Tibial nerve (tissue), 4 donors: ENCODE results near the gene RBKS.

Experiments used
- EP300 ChIP-seq, 2 donors: sonication (generic); formaldehyde crosslinking; IDR thresholded peaks; one replicate each; pipeline ENCODE4 v1.6.1; 2017; ENCODE audit warnings: antibody characterized with exemption in 2 of 2, mild to moderate bottlenecking in 1 of 2
- TF ChIP-seq, protein P1 (sequence below), 5 experiments: fragments of 200-600 bp in 3 of 5; fragments of 450-650 bp in 2 of 5; sonication (generic) in 3 of 5; IDR thresholded peaks; one replicate each; pipeline ENCODE4 v1.5.1; 2016 to 2019; ENCODE audit warnings: antibody characterized with exemption in 5 of 5, mild to moderate bottlenecking in 3 of 5, moderate library complexity in 2 of 5

DNA sequence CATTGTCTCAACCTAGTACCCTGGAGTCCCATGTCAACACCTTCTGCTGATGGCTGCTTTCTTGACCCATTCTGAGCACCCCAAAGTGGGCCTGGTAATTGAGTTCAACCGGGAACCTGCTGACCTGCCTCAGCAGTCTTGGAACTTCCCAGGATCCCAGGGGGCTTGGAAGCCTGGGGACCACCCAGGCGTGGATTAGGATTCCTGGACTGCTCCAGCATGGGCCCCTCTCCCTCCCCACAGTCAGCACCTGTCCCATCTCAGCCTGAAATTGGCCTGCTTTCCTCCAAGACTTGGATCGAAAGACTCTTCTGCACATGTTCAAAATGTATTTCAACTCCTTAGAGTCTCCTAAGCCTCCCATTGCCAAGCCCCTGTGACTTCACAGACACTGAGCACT is 134.1 kb downstream of the RBKS start:
- TF ChIP-seq, protein P1, sequence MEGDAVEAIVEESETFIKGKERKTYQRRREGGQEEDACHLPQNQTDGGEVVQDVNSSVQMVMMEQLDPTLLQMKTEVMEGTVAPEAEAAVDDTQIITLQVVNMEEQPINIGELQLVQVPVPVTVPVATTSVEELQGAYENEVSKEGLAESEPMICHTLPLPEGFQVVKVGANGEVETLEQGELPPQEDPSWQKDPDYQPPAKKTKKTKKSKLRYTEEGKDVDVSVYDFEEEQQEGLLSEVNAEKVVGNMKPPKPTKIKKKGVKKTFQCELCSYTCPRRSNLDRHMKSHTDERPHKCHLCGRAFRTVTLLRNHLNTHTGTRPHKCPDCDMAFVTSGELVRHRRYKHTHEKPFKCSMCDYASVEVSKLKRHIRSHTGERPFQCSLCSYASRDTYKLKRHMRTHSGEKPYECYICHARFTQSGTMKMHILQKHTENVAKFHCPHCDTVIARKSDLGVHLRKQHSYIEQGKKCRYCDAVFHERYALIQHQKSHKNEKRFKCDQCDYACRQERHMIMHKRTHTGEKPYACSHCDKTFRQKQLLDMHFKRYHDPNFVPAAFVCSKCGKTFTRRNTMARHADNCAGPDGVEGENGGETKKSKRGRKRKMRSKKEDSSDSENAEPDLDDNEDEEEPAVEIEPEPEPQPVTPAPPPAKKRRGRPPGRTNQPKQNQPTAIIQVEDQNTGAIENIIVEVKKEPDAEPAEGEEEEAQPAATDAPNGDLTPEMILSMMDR (IDR thresholded peaks at IDR 0.05) = no peak
- no peak for TF ChIP-seq EP300 (IDR thresholded peaks at IDR 0.05)
